ENCODE data around the gene COA8.
"Not testable (repeated sequence)": the region's sequence is repeated elsewhere in the genome, so short reads cannot be mapped to it uniquely, and the experiment has no call there.

COA8 gene

GRCh38 chr14:103574104-103574503, 11.3 kb downstream of the COA8 start:
- DNase-seq (ENCODE audit: low read depth), result no peak

GRCh38 chr14:103574707-103575285, 12.0 kb downstream of the COA8 start:
- no peak for DNase-seq (ENCODE audit: low read depth)

- peak; percentile 90 for DNase-seq (ENCODE audit: low read depth)
Measured at GRCh38 chr14:103576371-103577024, 13.7 kb downstream of the COA8 start.

- DNase-seq (ENCODE audit: low read depth), result no peak
Measured at GRCh38 chr14:103578401-103579075, 15.8 kb downstream of the COA8 start.

- no peak for DNase-seq (ENCODE audit: low read depth)
Measured at GRCh38 chr14:103581206-103581605, 18.4 kb downstream of the COA8 start.

GRCh38 chr14:103581954-103582703, 19.4 kb downstream of the COA8 start:
- no peak for DNase-seq (ENCODE audit: low read depth)

GRCh38 chr14:103584326-103584915, 21.7 kb downstream of the COA8 start:
- DNase-seq (ENCODE audit: low read depth), result no peak

- DNase-seq (ENCODE audit: low read depth), result no peak
Measured at GRCh38 chr14:103593577-103593976, 30.8 kb downstream of the COA8 start.

GRCh38 chr14:103594265-103594664, 31.5 kb downstream of the COA8 start:
- peak; percentile 53 for DNase-seq (ENCODE audit: low read depth)

GRCh38 chr14:103597623-103598377, 35.0 kb downstream of the COA8 start:
- peak; percentile 92 for DNase-seq (ENCODE audit: low read depth)

- DNase-seq (ENCODE audit: low read depth), result no peak
Measured at GRCh38 chr14:103600503-103600902, 37.7 kb downstream of the COA8 start.

- no peak for DNase-seq (ENCODE audit: low read depth)
Measured at GRCh38 chr14:103604620-103605019, 41.9 kb downstream of the COA8 start.

GRCh38 chr14:103606963-103607668, 44.4 kb downstream of the COA8 start:
- peak; percentile 80 for DNase-seq (ENCODE audit: low read depth)

GRCh38 chr14:103607822-103608221, 45.1 kb downstream of the COA8 start:
- no peak for DNase-seq (ENCODE audit: low read depth)

- DNase-seq (ENCODE audit: low read depth), result not testable (repeated sequence)
Measured at GRCh38 chr14:103609081-103609480, 46.3 kb downstream of the COA8 start.

- no peak for DNase-seq (ENCODE audit: low read depth)
Measured at GRCh38 chr14:103611215-103611614, 48.5 kb downstream of the COA8 start.

GRCh38 chr14:103613517-103613916, 50.8 kb downstream of the COA8 start:
- DNase-seq (ENCODE audit: low read depth), result no peak

GRCh38 chr14:103616635-103617300, 54.0 kb downstream of the COA8 start:
- no peak for DNase-seq (ENCODE audit: low read depth)

- DNase-seq (ENCODE audit: low read depth), result no peak
Measured at GRCh38 chr14:103619057-103619456, 56.3 kb downstream of the COA8 start.

GRCh38 chr14:103621860-103622259, 59.1 kb downstream of the COA8 start:
- no peak for DNase-seq (ENCODE audit: low read depth)

All from iris pigment epithelial cell (primary cell).